ENCODE results near the gene AHNAK.

The AHNAK gene

DNA sequence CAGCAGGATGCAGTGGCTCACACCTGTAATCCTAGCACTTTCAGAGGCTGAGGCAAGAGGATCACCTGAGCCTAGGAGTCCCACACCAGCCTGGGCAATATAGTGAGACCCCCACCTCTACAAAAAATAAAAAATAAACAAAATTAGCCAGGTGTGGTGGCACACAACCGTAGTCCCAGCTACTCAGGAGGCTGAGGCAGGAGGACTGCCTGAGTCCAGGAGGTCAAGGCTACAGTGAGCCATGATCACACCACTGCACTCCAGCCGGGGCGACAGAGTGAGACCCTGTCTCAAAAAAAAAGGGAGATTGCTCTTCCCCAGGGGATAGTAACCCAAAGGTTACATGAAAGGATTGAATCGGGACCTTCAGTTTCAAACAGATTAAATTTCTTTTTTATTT lies 54.0 kb downstream of the AHNAK start:
- no peak overlapping the region for H3K4me3 ChIP-seq (replicated peaks in 1 of 2; ENCODE audit: low read depth in 2 of 2, low read length in 2 of 2)
- DNase-seq (ENCODE audit: low read depth in 2 of 2), result no peak
- TF ChIP-seq, protein P1, sequence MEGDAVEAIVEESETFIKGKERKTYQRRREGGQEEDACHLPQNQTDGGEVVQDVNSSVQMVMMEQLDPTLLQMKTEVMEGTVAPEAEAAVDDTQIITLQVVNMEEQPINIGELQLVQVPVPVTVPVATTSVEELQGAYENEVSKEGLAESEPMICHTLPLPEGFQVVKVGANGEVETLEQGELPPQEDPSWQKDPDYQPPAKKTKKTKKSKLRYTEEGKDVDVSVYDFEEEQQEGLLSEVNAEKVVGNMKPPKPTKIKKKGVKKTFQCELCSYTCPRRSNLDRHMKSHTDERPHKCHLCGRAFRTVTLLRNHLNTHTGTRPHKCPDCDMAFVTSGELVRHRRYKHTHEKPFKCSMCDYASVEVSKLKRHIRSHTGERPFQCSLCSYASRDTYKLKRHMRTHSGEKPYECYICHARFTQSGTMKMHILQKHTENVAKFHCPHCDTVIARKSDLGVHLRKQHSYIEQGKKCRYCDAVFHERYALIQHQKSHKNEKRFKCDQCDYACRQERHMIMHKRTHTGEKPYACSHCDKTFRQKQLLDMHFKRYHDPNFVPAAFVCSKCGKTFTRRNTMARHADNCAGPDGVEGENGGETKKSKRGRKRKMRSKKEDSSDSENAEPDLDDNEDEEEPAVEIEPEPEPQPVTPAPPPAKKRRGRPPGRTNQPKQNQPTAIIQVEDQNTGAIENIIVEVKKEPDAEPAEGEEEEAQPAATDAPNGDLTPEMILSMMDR (IDR thresholded peaks at IDR 0.05; ENCODE audit: low read depth, low read length), result no peak

DNA sequence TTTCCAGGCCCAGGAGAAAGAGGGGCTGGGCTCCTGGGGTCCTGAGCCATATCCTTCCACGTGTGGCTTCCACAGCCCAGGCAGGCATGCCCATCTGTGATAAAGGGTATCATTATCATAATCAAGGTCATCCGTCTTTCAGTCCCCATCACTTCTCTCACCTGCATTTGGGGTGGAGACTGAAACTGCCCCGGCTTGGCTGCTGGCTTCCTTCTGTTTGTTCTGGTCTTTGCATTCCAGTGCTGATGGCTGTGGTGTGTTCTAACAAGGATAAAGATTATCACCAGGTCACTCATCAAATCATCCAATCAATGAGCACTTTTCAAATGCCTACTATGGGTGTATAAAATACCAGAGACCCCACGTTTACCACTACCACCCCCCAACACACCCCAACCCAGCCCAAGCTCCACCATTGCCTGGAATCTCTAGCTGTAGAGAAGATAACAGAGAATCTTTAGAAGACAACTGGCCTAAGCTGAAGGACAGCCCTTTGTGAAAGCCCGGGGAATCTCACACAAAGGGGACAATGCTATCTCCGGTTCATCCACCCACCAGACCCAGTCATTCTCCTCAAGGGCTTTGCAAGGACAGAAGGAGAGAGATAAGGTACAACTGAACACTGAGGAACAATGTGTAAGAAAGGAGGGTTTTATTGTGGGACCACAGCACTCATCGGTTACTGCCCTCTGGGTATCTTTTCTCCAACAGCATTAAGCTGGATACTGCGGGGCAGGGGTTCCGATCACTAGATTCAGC lies 54.9 kb downstream of the AHNAK start:
- TF ChIP-seq, protein P1 (IDR thresholded peaks at IDR 0.05; ENCODE audit: low read depth, low read length), result no peak
- H3K4me3 ChIP-seq (replicated peaks in 1 of 2; ENCODE audit: low read depth in 2 of 2, low read length in 2 of 2), result no peak overlapping the region
- no peak for DNase-seq (ENCODE audit: low read depth in 2 of 2)

DNA sequence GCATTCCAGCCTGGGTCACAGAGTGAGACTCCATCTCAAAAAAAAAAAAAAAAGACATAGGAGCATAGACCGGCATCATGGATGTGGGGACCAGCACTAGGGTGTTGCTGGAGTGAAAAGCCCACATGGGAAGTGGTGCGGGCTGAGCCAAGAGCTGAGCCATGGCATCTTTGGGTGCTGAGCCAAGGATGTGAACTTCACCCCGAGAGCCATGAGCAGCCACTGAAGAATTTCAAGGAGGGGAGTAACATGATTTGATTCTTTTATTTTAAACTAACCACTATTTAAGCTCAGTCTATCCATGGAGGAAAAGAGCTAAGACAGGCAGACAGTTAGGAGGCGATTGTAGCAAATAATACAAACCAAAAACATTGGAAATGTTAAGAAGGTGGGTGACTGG lies 57.4 kb downstream of the AHNAK start:
- no peak for DNase-seq (ENCODE audit: low read depth in 2 of 2)
- TF ChIP-seq, protein P1 (IDR thresholded peaks at IDR 0.05; ENCODE audit: low read depth, low read length), result no peak
- H3K4me3 ChIP-seq (replicated peaks in 1 of 2; ENCODE audit: low read depth in 2 of 2, low read length in 2 of 2), result no peak overlapping the region

DNA sequence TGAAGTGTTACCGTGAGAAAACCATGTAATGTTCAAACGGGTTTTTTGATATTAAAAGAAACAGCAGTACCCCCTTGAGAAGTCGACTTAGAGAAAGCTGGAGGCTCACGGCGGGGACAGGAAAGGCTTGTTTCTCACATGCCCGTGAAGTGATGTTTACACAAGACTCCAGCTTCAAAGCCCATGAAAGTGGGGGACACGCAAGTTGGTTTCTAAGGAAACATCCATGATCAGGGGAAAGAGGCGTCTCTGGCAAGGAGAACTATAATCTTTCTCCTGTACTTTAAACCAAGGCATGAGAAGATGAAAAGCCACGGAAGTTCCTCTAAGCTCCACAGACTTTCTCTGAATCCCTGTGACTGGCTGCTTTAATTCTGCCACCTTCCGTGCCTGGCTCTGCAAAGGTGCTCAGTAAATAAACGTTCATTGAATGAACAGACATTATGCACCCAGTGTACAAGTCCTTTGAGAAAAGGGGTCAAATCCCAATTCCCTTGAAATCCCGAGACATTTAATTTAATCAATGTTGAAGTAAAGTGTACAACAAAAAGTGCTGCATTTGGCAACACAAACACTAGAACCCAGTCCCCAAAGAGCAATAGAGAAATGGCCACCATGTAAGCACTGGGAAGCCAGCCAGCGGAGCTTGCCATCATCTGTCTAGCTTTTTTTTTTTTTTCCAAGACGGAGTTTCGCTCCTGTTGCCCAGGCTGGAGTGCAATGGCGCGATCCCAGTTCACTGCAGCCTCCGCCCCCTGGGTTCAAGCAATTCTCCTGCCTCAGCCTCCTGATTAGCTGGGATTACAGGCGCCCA lies 58.7 kb downstream of the AHNAK start:
- no peak overlapping the region for H3K4me3 ChIP-seq (replicated peaks in 1 of 2; ENCODE audit: low read depth in 2 of 2, low read length in 2 of 2)
- no peak for DNase-seq (ENCODE audit: low read depth in 2 of 2)
- TF ChIP-seq, protein P1 (IDR thresholded peaks at IDR 0.05; ENCODE audit: low read depth, low read length), result no peak

DNA sequence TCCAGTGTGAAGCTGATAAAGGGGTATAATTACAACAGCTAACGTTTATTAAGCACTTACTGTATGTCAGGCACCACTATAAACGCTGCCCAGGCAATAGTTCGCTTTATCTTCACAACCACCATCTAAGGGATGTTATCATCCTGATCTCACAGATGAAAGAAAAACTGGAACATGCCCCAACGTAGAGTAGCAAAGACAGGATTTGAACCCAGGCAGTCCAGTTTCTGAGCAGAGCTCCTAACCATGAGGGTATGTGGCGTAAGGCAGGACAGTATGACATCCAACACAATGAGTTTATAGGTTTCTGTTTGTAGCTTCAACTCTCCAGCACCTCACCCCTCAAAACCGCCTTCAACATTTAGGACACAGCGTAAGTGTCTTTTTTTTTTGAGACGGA lies 59.5 kb downstream of the AHNAK start:
- no peak for DNase-seq (ENCODE audit: low read depth in 2 of 2)
- TF ChIP-seq, protein P1 (IDR thresholded peaks at IDR 0.05; ENCODE audit: low read depth, low read length), result no peak
- H3K4me3 ChIP-seq (replicated peaks in 1 of 2; ENCODE audit: low read depth in 2 of 2, low read length in 2 of 2), result no peak overlapping the region

DNA sequence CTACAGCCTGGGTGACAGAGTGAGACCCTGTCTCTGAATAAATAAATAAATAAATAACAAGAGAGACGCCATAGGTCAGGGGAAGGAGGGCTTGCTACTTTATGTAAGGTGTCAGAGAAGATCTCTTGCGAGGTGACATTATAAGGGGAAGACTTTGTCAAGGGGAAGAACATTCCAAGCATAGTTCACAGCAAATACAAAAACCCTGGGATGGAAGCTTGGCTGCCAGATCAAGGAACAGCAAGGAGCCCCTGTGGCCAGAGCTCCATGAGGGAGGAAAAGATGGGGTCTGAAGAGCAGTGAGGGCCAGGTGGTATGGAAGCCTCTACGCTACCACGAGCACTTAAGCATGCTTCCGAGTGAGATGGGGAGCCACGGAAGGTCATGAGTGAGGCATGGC lies 62.3 kb downstream of the AHNAK start:
- no peak overlapping the region for H3K4me3 ChIP-seq (replicated peaks in 1 of 2; ENCODE audit: low read depth in 2 of 2, low read length in 2 of 2)
- TF ChIP-seq, protein P1 (IDR thresholded peaks at IDR 0.05; ENCODE audit: low read depth, low read length), result no peak
- no peak for DNase-seq (ENCODE audit: low read depth in 2 of 2)
